ENCODE measurements around the gene AAK1.
"Not testable (repeated sequence)": the region's sequence is repeated elsewhere in the genome, so short reads cannot be mapped to it uniquely, and the experiment has no call there.

The AAK1 gene

GRCh38 chr2:69559442-69560146, 83.9 kb downstream of the AAK1 start:
- Mint-ChIP-seq H3K27ac (no peak overlapping the region), H3K4me3 (no peak overlapping the region), H3K36me3 (ENCODE audit: low read depth) (peaks cover 8% of the 10 kb centered on the region), H3K4me1 (ENCODE audit: low read depth) (peaks cover 54% of the 10 kb centered on the region), H3K27me3 (ENCODE audit: low read depth) (no peaks in the 10 kb centered on the region), H3K9me3 (no peaks in the 10 kb centered on the region)
- peak; percentile 28 for DNase-seq (ENCODE audit: low spot score)

GRCh38 chr2:69556008-69556407, 87.5 kb downstream of the AAK1 start:
- H3K36me3 Mint-ChIP-seq (ENCODE audit: low read depth): peaks cover 26% of the 10 kb centered on the region
- no peak for DNase-seq (ENCODE audit: low spot score)
- H3K9me3 Mint-ChIP-seq: no peaks in the 10 kb centered on the region
- H3K27ac Mint-ChIP-seq: peak overlapping the region; percentile 17
- peaks cover 49% of the 10 kb centered on the region for H3K4me1 Mint-ChIP-seq (ENCODE audit: low read depth)
- H3K4me3 Mint-ChIP-seq: no peak overlapping the region
- no peaks in the 10 kb centered on the region for H3K27me3 Mint-ChIP-seq (ENCODE audit: low read depth)

GRCh38 chr2:69554981-69555380, 88.6 kb downstream of the AAK1 start:
- H3K9me3 Mint-ChIP-seq: no peaks in the 10 kb centered on the region
- H3K4me3 Mint-ChIP-seq: no peak overlapping the region
- H3K36me3 Mint-ChIP-seq (ENCODE audit: low read depth): peaks cover 29% of the 10 kb centered on the region
- H3K27me3 Mint-ChIP-seq (ENCODE audit: low read depth): no peaks in the 10 kb centered on the region
- no peak for DNase-seq (ENCODE audit: low spot score)
- peaks cover 45% of the 10 kb centered on the region for H3K4me1 Mint-ChIP-seq (ENCODE audit: low read depth)
- peak overlapping the region; percentile 66 for H3K27ac Mint-ChIP-seq

- peaks cover 33% of the 10 kb centered on the region for H3K36me3 Mint-ChIP-seq (ENCODE audit: low read depth)
- H3K27me3 Mint-ChIP-seq (ENCODE audit: low read depth): no peaks in the 10 kb centered on the region
- H3K4me3 Mint-ChIP-seq: no peak overlapping the region
- peaks cover 42% of the 10 kb centered on the region for H3K4me1 Mint-ChIP-seq (ENCODE audit: low read depth)
- peak overlapping the region; percentile 66 for H3K27ac Mint-ChIP-seq
- DNase-seq (ENCODE audit: low spot score): no peak
- peaks cover 2% of the 10 kb centered on the region for H3K9me3 Mint-ChIP-seq
Measured at GRCh38 chr2:69554568-69554967, 89.0 kb downstream of the AAK1 start.

GRCh38 chr2:69553991-69554390, 89.5 kb downstream of the AAK1 start:
- Mint-ChIP-seq H3K4me1 (ENCODE audit: low read depth) (peaks cover 36% of the 10 kb centered on the region), H3K27me3 (ENCODE audit: low read depth) (no peaks in the 10 kb centered on the region), H3K9me3 (peaks cover 4% of the 10 kb centered on the region), H3K27ac (no peak overlapping the region), H3K36me3 (ENCODE audit: low read depth) (peaks cover 37% of the 10 kb centered on the region), H3K4me3 (no peak overlapping the region)
- no peak for DNase-seq (ENCODE audit: low spot score)

- not testable (repeated sequence) for H3K27ac Mint-ChIP-seq; DNase-seq (ENCODE audit: low spot score); H3K4me3 Mint-ChIP-seq; H3K27me3 Mint-ChIP-seq (ENCODE audit: low read depth)
- peaks cover 19% of the 10 kb centered on the region for H3K9me3 Mint-ChIP-seq
- H3K4me1 Mint-ChIP-seq (ENCODE audit: low read depth): peaks cover 23% of the 10 kb centered on the region
- peaks cover 61% of the 10 kb centered on the region for H3K36me3 Mint-ChIP-seq (ENCODE audit: low read depth)
Measured at GRCh38 chr2:69550511-69550910, 93.0 kb downstream of the AAK1 start.

GRCh38 chr2:69549421-69549820, 94.1 kb downstream of the AAK1 start:
- H3K4me1 Mint-ChIP-seq (ENCODE audit: low read depth): peaks cover 14% of the 10 kb centered on the region
- H3K4me3 Mint-ChIP-seq: no peak overlapping the region
- peaks cover 19% of the 10 kb centered on the region for H3K9me3 Mint-ChIP-seq
- H3K27ac Mint-ChIP-seq: no peak overlapping the region
- no peaks in the 10 kb centered on the region for H3K27me3 Mint-ChIP-seq (ENCODE audit: low read depth)
- DNase-seq (ENCODE audit: low spot score): no peak
- H3K36me3 Mint-ChIP-seq (ENCODE audit: low read depth): peaks cover 67% of the 10 kb centered on the region

- Mint-ChIP-seq H3K4me3 (no peak overlapping the region), H3K9me3 (peaks cover 19% of the 10 kb centered on the region), H3K4me1 (ENCODE audit: low read depth) (peaks cover 14% of the 10 kb centered on the region), H3K27ac (peak overlapping the region; percentile 19), H3K27me3 (ENCODE audit: low read depth) (no peaks in the 10 kb centered on the region), H3K36me3 (ENCODE audit: low read depth) (peaks cover 71% of the 10 kb centered on the region)
- DNase-seq (ENCODE audit: low spot score): no peak
Measured at GRCh38 chr2:69547984-69548715, 95.4 kb downstream of the AAK1 start.

- Mint-ChIP-seq H3K36me3 (ENCODE audit: low read depth) (peaks cover 69% of the 10 kb centered on the region), H3K4me1 (ENCODE audit: low read depth) (peaks cover 12% of the 10 kb centered on the region), H3K9me3 (peaks cover 19% of the 10 kb centered on the region), H3K27me3 (ENCODE audit: low read depth) (no peaks in the 10 kb centered on the region), H3K4me3 (no peak overlapping the region), H3K27ac (no peak overlapping the region)
- no peak for DNase-seq (ENCODE audit: low spot score)
Measured at GRCh38 chr2:69546646-69547045, 96.9 kb downstream of the AAK1 start.

GRCh38 chr2:69545477-69545932, 98.0 kb downstream of the AAK1 start:
- Mint-ChIP-seq H3K36me3 (ENCODE audit: low read depth) (peaks cover 66% of the 10 kb centered on the region), H3K27me3 (ENCODE audit: low read depth) (no peaks in the 10 kb centered on the region), H3K4me3 (no peak overlapping the region), H3K9me3 (peaks cover 19% of the 10 kb centered on the region), H3K27ac (no peak overlapping the region), H3K4me1 (ENCODE audit: low read depth) (peaks cover 9% of the 10 kb centered on the region)
- no peak for DNase-seq (ENCODE audit: low spot score)

- no peak overlapping the region for H3K4me3 Mint-ChIP-seq
- no peaks in the 10 kb centered on the region for H3K27me3 Mint-ChIP-seq (ENCODE audit: low read depth)
- H3K27ac Mint-ChIP-seq: no peak overlapping the region
- H3K36me3 Mint-ChIP-seq (ENCODE audit: low read depth): peaks cover 66% of the 10 kb centered on the region
- H3K4me1 Mint-ChIP-seq (ENCODE audit: low read depth): peaks cover 6% of the 10 kb centered on the region
- H3K9me3 Mint-ChIP-seq: peaks cover 19% of the 10 kb centered on the region
- DNase-seq (ENCODE audit: low spot score): no peak
Measured at GRCh38 chr2:69544951-69545350, 98.6 kb downstream of the AAK1 start.

- no peak overlapping the region for H3K4me3 Mint-ChIP-seq
- H3K27ac Mint-ChIP-seq: no peak overlapping the region
- DNase-seq (ENCODE audit: low spot score): no peak
- peaks cover 19% of the 10 kb centered on the region for H3K4me1 Mint-ChIP-seq (ENCODE audit: low read depth)
- H3K27me3 Mint-ChIP-seq (ENCODE audit: low read depth): no peaks in the 10 kb centered on the region
- H3K36me3 Mint-ChIP-seq (ENCODE audit: low read depth): peaks cover 67% of the 10 kb centered on the region
- H3K9me3 Mint-ChIP-seq: no peaks in the 10 kb centered on the region
Measured at GRCh38 chr2:69539549-69539908, 104.0 kb downstream of the AAK1 start.

GRCh38 chr2:69538872-69539548, 104.5 kb downstream of the AAK1 start:
- Mint-ChIP-seq H3K4me1 (ENCODE audit: low read depth) (peaks cover 21% of the 10 kb centered on the region), H3K36me3 (ENCODE audit: low read depth) (peaks cover 66% of the 10 kb centered on the region)
- no peak for DNase-seq (ENCODE audit: low spot score)

GRCh38 chr2:69538249-69538648, 105.3 kb downstream of the AAK1 start:
- peaks cover 21% of the 10 kb centered on the region for H3K4me1 Mint-ChIP-seq (ENCODE audit: low read depth)
- peaks cover 67% of the 10 kb centered on the region for H3K36me3 Mint-ChIP-seq (ENCODE audit: low read depth)
- H3K27me3 Mint-ChIP-seq (ENCODE audit: low read depth): no peaks in the 10 kb centered on the region
- H3K4me3 Mint-ChIP-seq: no peak overlapping the region
- H3K9me3 Mint-ChIP-seq: peaks cover 4% of the 10 kb centered on the region
- DNase-seq (ENCODE audit: low spot score): no peak
- H3K27ac Mint-ChIP-seq: no peak overlapping the region

More at GRCh38 chr2:69538872-69539548, 104.5 kb downstream of the AAK1 start:
- Mint-ChIP-seq H3K27me3 (ENCODE audit: low read depth) (no peaks in the 10 kb centered on the region), H3K4me3 (no peak overlapping the region), H3K9me3 (no peaks in the 10 kb centered on the region), H3K27ac (no peak overlapping the region)

Data from T-helper 2 cell treated with Interferon-gamma antibody and Interleukin-4, amounts not matched to agents 5 μg/mL and 100 μg/mL, for 36 hours (primary cell).